Type B pancreatic cell (in vitro differentiated cells): ENCODE data around the gene MS4A10. TPM values are rescaled to one million over a fixed set of nuclear protein-coding genes. Genes with fewer than 3 reads are reported as not detected.
A peak's percentile ranks its signal among the peaks of the same experiment; 100 is the strongest.
"Not testable (repeated sequence)": the region's sequence is repeated elsewhere in the genome, so short reads cannot be mapped to it uniquely, and the experiment has no call there.

Source experiments
- DNase-seq: peaks from one replicate; pipeline ENCODE4 v3.0.0; 2021; ENCODE audit warnings: mixed read lengths; ENCODE audit not compliant: unreplicated experiment; ENCODE audit errors: extremely low spot score
- H3K27ac Mint-ChIP-seq: 2 replicates; pipeline ENCODE4 v1.8.0; 2021; ENCODE audit warnings: mild to moderate bottlenecking, mixed read lengths
- H3K27me3 Mint-ChIP-seq: 2 replicates; pipeline ENCODE4 v1.8.0; 2021; ENCODE audit warnings: mixed read lengths
- H3K36me3 Mint-ChIP-seq: 2 replicates; pipeline ENCODE4 v1.8.0; 2021; ENCODE audit warnings: mixed read lengths
- H3K4me1 Mint-ChIP-seq: one replicate; pipeline ENCODE4 v1.8.0; 2021; ENCODE audit warnings: mixed read lengths; ENCODE audit not compliant: unreplicated experiment
- H3K4me3 Mint-ChIP-seq: 2 replicates; pipeline ENCODE4 v1.8.0; 2021; ENCODE audit warnings: mild to moderate bottlenecking, mixed read lengths
- H3K9me3 Mint-ChIP-seq: 2 replicates; pipeline ENCODE4 v1.8.0; 2021; ENCODE audit warnings: mixed read lengths
- CTCF ChIP-seq: fragments of 200-600 bp; sonication (generic); conservative IDR thresholded peaks from 2 replicates; pipeline ENCODE4 v1.5.0; 2021; ENCODE audit warnings: antibody characterized with exemption, mild to moderate bottlenecking
- total RNA-seq: library from RNA; stranded (reverse); gene quantifications from 2 replicates; pipeline ENCODE4 v1.2.1, GENCODE V29; 2021; ENCODE audit warnings: low replicate concordance

Gene MS4A10
- total RNA-seq, 1 donor from 2014 or later = not detected

GRCh38 chr11:60756307-60757032 lies 28.7 kb upstream of the MS4A10 start, which contains the start of gene MS4A15:
Gene MS4A15 (plus strand): TSS chr11:60756867. CDS start chr11:60763734, 6,867 bp downstream.
- peak within 1 kb of the TSS; percentile 97 for H3K27ac Mint-ChIP-seq
- H3K9me3 Mint-ChIP-seq = no peaks in the 10 kb centered on the region

GRCh38 chr11:60757231-60757800 lies 27.8 kb upstream of the MS4A10 start:
- Mint-ChIP-seq H3K4me1 (no peaks in the 10 kb centered on the region), H3K36me3 (no peaks in the 10 kb centered on the region), H3K4me3 (no peak overlapping the region), H3K27ac (no peak overlapping the region), H3K9me3 (no peaks in the 10 kb centered on the region), H3K27me3 (peaks cover 11% of the 10 kb centered on the region)
- no peak for DNase-seq
- no peak for TF ChIP-seq CTCF

More at GRCh38 chr11:60756307-60757032, 28.7 kb upstream of the MS4A10 start, which contains the start of gene MS4A15:
- Mint-ChIP-seq H3K4me1 (no peaks in the 10 kb centered on the region), H3K36me3 (no peaks in the 10 kb centered on the region), H3K4me3 (no peak within 1 kb of the TSS), H3K27me3 (peaks cover 12% of the 10 kb centered on the region)
- TF ChIP-seq CTCF = peak; percentile 66
- no peak for DNase-seq

DNA sequence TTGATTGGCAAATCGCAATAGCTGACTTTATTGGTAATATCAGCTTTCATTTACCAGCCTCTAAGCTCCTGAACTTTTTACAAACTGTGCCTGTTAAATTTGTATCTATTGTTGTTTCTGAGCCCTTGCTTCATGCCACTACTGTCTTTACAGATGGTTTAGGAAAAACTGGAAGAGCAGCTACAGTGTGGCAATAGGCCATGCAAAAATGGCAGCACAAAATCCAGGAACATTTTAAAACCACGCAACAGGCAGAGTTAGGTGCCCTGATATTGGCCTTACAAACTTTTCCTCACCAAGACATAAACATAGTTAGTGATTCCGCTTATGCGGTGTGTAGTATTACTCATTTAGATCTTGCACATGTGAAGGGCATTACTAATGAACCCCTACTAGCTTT lies 26.5 kb upstream of the MS4A10 start:
- not testable (repeated sequence) for DNase-seq, H3K36me3 Mint-ChIP-seq, H3K27me3 Mint-ChIP-seq, H3K4me1 Mint-ChIP-seq, H3K4me3 Mint-ChIP-seq, H3K9me3 Mint-ChIP-seq, H3K27ac Mint-ChIP-seq

DNA sequence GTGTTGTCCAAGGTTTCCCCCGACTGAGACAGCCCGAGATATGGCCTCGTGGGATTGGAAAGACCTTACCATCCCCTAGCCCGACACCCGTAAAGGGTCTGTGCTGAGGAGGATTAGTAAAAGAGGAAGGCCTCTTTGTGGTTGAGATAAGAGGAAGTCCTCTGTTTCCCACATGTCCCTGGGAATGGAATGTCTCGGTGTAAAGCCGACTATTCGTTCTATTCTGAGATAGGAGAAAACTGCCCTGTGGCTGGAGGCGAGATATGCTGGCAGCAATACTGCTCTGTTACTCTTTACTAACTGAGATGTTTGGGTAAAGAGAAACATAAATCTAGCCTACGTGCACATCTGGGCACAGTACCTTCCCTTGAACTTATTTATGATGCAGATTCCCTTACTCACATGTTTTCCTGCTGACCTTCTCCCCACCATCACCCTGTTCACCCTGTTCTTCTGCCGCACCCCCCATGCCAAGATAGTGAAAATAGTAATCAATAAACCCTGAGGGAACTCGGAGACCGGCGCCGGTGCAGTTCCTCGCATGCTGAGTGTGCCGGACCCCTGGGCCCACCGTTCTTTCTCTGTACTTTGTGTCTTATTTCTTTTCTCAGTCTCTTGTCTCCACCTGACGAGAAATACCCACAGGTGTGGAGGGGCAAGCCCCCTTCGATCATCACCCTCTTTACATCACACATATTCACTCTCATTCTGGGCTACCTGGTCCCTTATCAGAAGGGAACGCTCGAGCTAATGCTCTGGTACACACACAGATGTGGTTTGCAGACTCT lies 25.5 kb upstream of the MS4A10 start:
- not testable (repeated sequence) for H3K36me3 Mint-ChIP-seq, DNase-seq, H3K27ac Mint-ChIP-seq, H3K27me3 Mint-ChIP-seq, H3K4me1 Mint-ChIP-seq, H3K4me3 Mint-ChIP-seq, H3K9me3 Mint-ChIP-seq

DNA sequence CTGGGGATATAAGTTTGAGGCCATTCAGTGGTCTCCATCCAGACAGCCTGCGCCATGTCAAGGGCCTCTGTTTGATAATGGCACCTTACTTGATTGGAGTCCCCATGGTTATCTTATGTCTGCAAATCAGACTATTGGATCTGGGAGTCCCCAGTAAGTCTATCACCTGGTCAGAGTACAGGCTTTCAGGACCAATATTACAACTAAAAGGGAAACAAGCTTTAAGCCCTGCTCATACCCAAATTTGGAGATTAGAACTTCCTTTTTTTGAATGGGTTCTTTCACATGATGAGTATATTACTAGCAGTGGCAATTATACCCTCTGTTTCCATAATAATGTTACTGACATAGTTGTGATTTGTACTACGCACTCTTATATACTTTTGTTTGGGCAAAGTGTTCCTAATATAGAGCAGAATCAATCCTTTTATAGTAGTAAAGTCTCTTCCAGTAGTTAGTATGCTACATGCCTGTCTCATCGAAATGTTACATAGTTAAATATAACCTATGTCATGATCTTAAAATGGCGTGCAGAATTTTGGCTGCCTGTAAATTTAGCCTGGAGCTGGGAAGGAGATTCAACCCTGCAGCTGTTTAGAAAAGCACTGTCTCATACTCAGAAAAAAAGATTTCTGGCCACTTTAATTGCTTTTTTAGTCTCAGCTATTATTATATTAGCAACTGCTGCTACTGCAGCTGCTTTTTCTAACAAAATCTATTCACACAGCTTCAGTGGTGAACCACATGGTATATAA lies 23.5 kb upstream of the MS4A10 start:
- Mint-ChIP-seq H3K4me1 (no peaks in the 10 kb centered on the region), H3K27me3 (peaks cover 3% of the 10 kb centered on the region), H3K36me3 (no peaks in the 10 kb centered on the region), H3K4me3 (no peak overlapping the region), H3K9me3 (no peaks in the 10 kb centered on the region), H3K27ac (no peak overlapping the region)
- TF ChIP-seq CTCF = no peak
- DNase-seq = no peak

DNA sequence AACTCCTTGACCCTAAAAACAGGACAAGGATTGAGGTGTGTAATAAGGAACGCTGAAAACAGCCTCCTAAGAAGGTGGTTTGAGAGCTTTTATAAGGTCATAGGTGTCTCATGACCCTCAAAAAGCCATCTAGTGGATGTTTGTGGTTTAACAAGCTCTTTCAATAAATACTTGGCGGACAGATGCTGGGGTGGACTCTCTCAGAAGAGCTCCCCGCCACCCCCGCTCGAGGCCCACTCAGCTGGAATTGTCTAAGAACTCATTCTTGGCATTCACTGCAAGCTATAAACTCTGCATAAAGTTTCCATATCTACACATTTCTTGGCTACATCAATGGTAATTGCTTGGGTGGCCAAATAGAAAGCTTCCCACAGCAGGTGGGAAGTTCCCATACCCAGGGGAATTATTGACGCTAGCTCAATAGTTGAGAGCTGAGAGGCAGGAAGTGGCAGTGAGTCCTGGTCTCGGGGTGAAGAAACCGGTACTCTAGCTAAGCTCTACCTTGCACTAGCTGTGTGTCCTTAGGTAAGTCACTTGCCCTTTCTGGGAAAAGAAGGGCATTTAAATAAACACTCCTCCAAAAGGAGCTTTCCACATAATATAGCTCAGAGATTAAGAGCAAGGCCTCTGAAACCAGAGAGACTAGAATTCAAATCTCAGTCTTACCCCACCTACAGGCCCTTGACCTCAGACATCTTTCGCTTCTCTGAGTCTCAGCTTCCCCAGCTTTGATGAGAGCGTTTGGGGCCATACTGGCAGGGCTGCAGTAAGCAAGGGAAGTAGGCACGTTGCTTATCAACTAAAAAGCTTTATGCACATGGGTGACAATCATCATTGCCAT lies 22.1 kb upstream of the MS4A10 start:
- DNase-seq = no peak
- no peaks in the 10 kb centered on the region for H3K9me3 Mint-ChIP-seq
- H3K27ac Mint-ChIP-seq = no peak overlapping the region
- H3K4me3 Mint-ChIP-seq = no peak overlapping the region
- H3K27me3 Mint-ChIP-seq = peaks cover 8% of the 10 kb centered on the region
- peak; percentile 62 for TF ChIP-seq CTCF
- H3K36me3 Mint-ChIP-seq = no peaks in the 10 kb centered on the region
- no peaks in the 10 kb centered on the region for H3K4me1 Mint-ChIP-seq
